T-helper 9 cell (primary cell): ENCODE measurements around the gene TERT.
"Not testable (repeated sequence)": the region's sequence is repeated elsewhere in the genome, so short reads cannot be mapped to it uniquely, and the experiment has no call there.

Experiments
- DNase-seq: peaks from one replicate; pipeline ENCODE4 v3.0.0-alpha.2; 2020

TERT gene

GRCh38 chr5:1330847-1331831 is 36.3 kb upstream of the TERT start:
- DNase-seq: no peak

- DNase-seq: no peak
Observed at GRCh38 chr5:1330146-1330846, 35.4 kb upstream of the TERT start.

GRCh38 chr5:1329111-1329579 is 34.3 kb upstream of the TERT start:
- DNase-seq: no peak

- not testable (repeated sequence) for DNase-seq
Observed at GRCh38 chr5:1328237-1329110, 33.6 kb upstream of the TERT start.

GRCh38 chr5:1326901-1327756 is 32.3 kb upstream of the TERT start:
- DNase-seq: not testable (repeated sequence)

- not testable (repeated sequence) for DNase-seq
Observed at GRCh38 chr5:1326532-1326875, 31.6 kb upstream of the TERT start.

GRCh38 chr5:1325870-1326531 is 31.1 kb upstream of the TERT start:
- no peak for DNase-seq

- DNase-seq: no peak
Observed at GRCh38 chr5:1325191-1325741, 30.4 kb upstream of the TERT start.

- no peak for DNase-seq
Observed at GRCh38 chr5:1324719-1325190, 29.9 kb upstream of the TERT start.

- DNase-seq: no peak
Observed at GRCh38 chr5:1324301-1324700, 29.4 kb upstream of the TERT start.

GRCh38 chr5:1323803-1324173 is 28.9 kb upstream of the TERT start:
- no peak for DNase-seq

- DNase-seq: no peak
Observed at GRCh38 chr5:1322955-1323802, 28.3 kb upstream of the TERT start.

GRCh38 chr5:1322036-1322900 is 27.4 kb upstream of the TERT start:
- DNase-seq: no peak

- DNase-seq: no peak
Observed at GRCh38 chr5:1321576-1321975, 26.7 kb upstream of the TERT start.

GRCh38 chr5:1320436-1321344 is 25.8 kb upstream of the TERT start:
- no peak for DNase-seq

- no peak for DNase-seq
Observed at GRCh38 chr5:1319436-1320256, 24.8 kb upstream of the TERT start.
